Suprapubic skin (tissue), 4 donors: ENCODE measurements around the gene PHACTR1.

Experiments
- EP300 ChIP-seq: sonication (generic); formaldehyde crosslinking; IDR thresholded peaks from one replicate; pipeline ENCODE4 v1.6.1; 2017; ENCODE audit warnings: antibody characterized with exemption
- POLR2A ChIP-seq, 2 donors: fragments of 450-650 bp; IDR thresholded peaks; one replicate each; pipeline ENCODE4 v1.6.1; 2017; ENCODE audit warnings: antibody characterized with exemption in 2 of 2, mild to moderate bottlenecking in 2 of 2, moderate library complexity in 2 of 2
- POLR2AphosphoS5 ChIP-seq, 3 donors: sonication (generic); formaldehyde crosslinking; IDR thresholded peaks; one replicate each; pipeline ENCODE4 v1.6.1; 2017; ENCODE audit warnings: antibody characterized with exemption in 3 of 3
- TF ChIP-seq, protein P1 (sequence below), 2 donors: fragments of 200-600 bp in 1 of 2; fragments of 450-650 bp in 1 of 2; sonication (generic) in 1 of 2; IDR thresholded peaks; one replicate each; pipeline ENCODE4 v1.5.1; 2016 to 2019; ENCODE audit warnings: antibody characterized with exemption in 2 of 2, mild to moderate bottlenecking in 1 of 2, moderate library complexity in 1 of 2

GRCh38 chr6:12791371-12791770 lies 74.8 kb downstream of the PHACTR1 start:
- no peak for TF ChIP-seq POLR2A (IDR thresholded peaks at IDR 0.05)
- TF ChIP-seq, protein P1, sequence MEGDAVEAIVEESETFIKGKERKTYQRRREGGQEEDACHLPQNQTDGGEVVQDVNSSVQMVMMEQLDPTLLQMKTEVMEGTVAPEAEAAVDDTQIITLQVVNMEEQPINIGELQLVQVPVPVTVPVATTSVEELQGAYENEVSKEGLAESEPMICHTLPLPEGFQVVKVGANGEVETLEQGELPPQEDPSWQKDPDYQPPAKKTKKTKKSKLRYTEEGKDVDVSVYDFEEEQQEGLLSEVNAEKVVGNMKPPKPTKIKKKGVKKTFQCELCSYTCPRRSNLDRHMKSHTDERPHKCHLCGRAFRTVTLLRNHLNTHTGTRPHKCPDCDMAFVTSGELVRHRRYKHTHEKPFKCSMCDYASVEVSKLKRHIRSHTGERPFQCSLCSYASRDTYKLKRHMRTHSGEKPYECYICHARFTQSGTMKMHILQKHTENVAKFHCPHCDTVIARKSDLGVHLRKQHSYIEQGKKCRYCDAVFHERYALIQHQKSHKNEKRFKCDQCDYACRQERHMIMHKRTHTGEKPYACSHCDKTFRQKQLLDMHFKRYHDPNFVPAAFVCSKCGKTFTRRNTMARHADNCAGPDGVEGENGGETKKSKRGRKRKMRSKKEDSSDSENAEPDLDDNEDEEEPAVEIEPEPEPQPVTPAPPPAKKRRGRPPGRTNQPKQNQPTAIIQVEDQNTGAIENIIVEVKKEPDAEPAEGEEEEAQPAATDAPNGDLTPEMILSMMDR (IDR thresholded peaks at IDR 0.05), result no peak
- TF ChIP-seq POLR2AphosphoS5 (IDR thresholded peaks at IDR 0.05), result no peak
- TF ChIP-seq EP300, result no peak
